GM18870 (cell line): ENCODE results near the gene MYO10.
"Not testable (repeated sequence)": the region's sequence is repeated elsewhere in the genome, so short reads cannot be mapped to it uniquely, and the experiment has no call there.

Experiments used
- ATAC-seq: cut with Tn5 transposase; IDR thresholded peaks from one replicate; pipeline ENCODE4 v1.9.1; 2021; ENCODE audit warnings: moderate library complexity; ENCODE audit not compliant: unreplicated experiment

The MYO10 gene

GRCh38 chr5:16866273-16866672 lies 69.8 kb downstream of the MYO10 start:
- no peak for ATAC-seq

- ATAC-seq = no peak
These were observed 70.9 kb downstream of the MYO10 start for GRCh38 chr5:16865151-16865550.

GRCh38 chr5:16864631-16865131 lies 71.4 kb downstream of the MYO10 start:
- no peak for ATAC-seq

- no peak for ATAC-seq
These were observed 72.6 kb downstream of the MYO10 start for GRCh38 chr5:16863469-16863946.

DNA sequence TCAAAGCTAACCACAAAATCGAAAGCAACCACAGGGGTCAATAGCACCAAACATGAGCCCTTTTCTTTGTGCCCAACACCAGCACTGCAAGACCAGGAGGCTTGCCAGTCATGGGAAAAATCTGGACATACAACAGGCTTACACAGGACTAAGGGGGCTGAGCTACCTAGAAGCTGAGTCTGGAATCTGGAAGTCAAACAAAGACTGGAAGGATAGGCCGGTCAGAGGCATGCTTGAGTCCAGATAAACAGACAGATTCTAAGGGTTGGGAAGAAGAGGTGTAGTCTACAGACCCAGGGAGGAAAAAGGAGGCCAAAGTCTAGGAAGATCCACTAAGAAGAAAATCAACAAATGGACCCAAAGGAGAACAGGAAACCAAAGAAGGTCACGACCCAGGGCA lies 73.3 kb downstream of the MYO10 start:
- ATAC-seq = no peak

DNA sequence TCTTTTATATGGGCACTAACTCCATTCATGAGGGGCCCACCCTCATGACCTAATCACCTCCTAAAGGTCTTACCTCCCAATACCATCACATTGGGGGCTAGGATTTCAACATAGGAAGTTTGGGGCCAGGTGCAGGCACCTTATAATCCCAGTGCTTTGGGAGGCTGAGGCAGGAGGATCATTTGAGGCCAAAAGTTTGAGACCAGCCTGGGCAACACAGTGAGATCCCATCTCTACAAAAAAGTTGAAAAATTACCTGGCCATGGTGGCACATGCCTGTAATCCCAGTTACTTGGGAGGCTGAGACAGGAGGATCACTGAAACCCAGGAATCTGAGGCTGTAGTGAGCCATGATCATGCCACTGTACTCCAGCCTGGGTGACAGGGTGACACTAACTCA lies 76.7 kb downstream of the MYO10 start:
- ATAC-seq = no peak

DNA sequence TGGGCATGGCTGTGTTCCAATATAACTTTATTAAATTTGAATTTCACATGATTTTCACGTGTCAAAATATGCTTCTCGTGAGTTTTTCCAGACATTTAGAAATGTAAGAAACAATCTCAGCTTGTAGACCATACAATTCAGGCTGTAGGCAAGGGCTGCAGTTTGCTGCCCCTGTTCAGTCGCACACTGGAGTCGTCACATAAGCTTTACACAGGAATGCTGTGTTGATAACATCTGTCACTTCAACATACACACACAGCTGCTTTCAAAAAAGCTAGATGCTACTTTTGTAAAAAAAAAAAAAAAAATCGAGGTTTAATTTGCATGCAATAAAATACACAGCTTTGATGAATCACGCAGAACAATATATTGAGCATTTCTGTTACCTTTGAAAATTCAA lies 77.9 kb downstream of the MYO10 start:
- ATAC-seq = no peak

DNA sequence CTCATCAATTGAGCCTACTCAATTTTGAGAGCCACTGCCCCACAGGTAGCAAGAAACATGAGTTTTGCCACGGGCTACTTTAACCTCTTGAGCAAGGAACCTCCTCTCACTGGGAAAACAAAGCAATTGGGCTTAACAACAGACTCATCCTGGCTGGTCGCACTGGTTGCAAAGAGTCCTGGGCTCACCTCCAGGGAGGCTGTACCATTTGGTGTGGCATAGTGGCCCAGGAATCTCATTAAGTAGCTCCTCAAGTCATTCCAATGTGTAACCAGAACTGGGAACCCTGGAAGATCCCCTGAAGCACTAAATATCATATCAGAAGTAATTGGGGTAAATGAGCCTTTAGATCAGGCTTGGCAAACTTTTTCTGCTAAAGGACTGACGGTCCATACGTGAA lies 78.5 kb downstream of the MYO10 start:
- no peak for ATAC-seq

DNA sequence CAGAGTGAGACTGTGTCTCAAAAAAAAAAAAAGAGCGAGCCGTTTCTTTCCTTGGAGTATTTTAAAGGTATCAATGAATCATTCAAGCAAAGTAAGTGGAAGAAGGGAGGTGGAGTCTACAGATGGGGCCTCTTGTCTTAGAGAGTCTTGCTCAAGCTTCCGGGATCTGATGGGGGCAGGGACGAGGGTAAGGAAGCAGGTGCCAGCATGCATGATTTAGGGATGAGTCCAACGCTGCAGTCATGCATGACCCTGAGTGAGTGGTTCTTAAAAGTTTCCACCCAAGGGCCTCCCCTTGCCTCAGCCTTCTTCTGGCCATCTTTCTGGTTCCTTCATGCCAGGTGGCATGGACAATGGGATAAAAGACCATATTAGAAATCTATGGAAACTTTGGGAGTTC lies 79.6 kb downstream of the MYO10 start:
- ATAC-seq = no peak

- ATAC-seq = no peak
These were observed 80.2 kb downstream of the MYO10 start for GRCh38 chr5:16855898-16856297.

DNA sequence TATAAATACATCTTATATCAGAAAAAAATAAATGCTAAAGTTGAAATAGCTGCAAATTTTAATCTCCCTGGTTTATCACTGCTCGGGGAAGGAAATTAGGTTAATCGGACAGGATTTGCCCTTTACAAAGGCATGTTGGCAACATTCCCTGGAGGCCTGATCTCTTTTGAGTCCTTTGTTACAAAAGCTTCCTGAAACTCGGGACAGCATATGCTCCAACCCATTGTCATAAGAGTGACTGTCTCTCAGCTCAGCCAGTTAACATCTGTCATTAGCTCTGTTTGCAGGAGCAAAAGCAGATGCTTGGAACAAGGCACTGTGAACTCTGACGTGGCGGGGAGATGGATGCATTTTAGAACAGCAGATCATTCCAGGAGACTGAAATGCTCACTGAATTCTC lies 80.6 kb downstream of the MYO10 start:
- ATAC-seq = no peak

GRCh38 chr5:16854351-16854750 lies 81.7 kb downstream of the MYO10 start:
- no peak for ATAC-seq

DNA sequence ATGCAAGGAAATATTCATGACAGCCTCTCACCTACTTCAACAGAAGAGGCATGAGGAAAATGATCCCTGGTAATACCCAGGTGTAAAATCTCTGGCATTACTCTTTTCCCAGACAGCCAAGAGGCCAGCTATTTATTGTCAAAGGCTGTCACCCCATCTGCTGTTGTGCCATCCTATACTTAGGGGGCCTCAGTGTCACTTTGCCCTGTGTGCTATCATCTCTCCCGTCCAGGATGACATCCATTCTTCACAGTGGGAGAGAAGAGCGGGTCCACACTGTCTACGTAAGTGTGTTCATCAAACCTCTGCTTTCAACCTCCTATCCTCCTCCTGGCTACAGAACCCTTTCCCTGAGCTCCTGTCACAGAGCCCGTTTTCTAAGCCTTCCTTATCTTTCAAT lies 82.6 kb downstream of the MYO10 start:
- ATAC-seq = no peak

DNA sequence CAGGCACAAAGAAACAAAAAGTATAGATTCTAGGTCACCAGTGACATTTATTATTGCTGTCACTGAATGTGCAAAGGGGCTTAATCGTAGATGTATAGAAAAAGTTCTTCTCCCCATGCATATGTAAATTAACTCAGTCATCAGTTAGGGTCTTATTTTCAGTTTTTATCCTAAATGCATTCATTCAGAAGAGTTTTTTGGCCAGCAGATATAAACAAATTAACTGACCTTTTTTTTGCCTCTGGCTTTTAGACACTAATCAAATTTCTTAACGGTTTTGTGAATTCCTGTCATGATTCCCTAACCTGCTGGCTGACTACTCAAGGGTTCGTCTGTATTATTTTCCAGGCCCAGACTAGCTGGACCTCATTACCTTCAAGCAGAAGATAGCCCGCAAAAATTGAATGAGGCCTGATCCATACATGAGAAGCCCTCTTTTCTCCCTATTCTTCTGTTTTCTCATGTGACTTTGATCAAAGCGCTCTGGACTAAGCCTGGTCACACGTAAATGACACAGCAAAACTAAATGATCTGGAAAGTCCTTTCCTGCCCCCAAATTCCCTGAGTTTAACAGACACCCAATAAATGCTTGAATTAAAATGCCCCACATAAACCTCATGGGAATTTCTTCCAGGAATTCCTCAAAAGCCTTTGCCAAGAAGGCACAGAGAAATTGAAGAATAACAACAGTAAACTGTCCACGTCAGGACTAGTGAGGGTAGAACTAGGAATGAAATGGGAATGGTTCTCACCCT lies 83.7 kb downstream of the MYO10 start:
- no peak for ATAC-seq

GRCh38 chr5:16849775-16850174 lies 86.3 kb downstream of the MYO10 start:
- no peak for ATAC-seq

DNA sequence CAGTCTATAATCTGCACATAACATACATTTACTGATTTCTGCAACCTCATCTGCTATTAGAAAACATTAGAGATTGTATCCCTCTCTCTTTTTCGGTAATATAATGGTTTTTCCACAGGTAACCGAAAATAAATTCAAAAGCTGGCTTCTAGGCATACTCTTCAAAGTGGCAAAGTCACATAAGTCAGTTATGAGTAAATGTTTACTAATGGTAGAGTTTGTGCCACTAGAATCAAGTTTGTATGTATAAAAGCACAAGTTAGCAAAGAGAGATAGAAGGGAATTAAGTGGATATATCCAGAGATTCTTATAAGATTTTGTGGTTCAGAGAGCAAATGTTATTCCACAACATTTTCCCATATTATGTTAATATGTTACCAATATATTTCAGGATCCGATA lies 86.9 kb downstream of the MYO10 start:
- no peak for ATAC-seq

DNA sequence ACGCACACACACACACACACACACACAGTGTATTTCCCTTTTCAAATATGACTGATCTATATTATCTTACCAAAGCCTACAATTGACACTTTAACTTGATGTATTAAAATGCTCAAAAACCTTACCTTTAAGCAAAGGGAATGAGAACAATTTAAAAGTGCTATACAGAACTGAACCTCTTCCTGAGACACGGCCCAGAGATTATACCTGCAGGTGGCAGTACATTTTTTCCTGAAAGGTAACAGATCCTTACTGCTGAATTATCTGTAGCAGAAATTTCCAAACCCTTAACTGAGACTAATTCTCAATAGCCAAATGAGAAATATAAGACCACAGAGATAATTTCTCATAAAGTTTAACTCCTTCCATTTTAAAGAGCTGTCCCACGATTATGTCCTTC lies 91.1 kb downstream of the MYO10 start:
- no peak for ATAC-seq

GRCh38 chr5:16842896-16843295 lies 93.2 kb downstream of the MYO10 start:
- ATAC-seq = no peak

DNA sequence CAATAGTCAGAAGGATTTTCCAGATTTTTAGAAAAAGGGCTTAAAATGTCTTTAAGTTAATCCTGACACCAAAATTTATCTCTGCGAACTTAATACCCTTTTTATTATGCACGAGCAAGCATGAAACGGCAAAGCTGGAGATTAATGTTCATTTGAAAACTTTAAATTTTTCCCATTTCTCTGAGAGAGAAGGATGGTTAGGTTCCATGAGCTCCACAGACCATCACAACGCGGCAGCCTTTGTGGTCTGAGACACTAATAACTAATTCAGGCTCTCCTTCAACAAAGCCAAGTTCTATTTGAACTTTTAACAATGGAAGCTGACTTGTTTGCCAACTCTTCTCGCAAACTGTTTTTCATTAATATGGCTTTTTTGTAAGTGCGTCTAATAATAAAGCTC lies 94.7 kb downstream of the MYO10 start:
- no peak for ATAC-seq

GRCh38 chr5:16837305-16837704 lies 98.8 kb downstream of the MYO10 start:
- no peak for ATAC-seq

GRCh38 chr5:16834029-16834428 lies 102.1 kb downstream of the MYO10 start:
- ATAC-seq = no peak

GRCh38 chr5:16831326-16831725 lies 104.8 kb downstream of the MYO10 start:
- not testable (repeated sequence) for ATAC-seq

DNA sequence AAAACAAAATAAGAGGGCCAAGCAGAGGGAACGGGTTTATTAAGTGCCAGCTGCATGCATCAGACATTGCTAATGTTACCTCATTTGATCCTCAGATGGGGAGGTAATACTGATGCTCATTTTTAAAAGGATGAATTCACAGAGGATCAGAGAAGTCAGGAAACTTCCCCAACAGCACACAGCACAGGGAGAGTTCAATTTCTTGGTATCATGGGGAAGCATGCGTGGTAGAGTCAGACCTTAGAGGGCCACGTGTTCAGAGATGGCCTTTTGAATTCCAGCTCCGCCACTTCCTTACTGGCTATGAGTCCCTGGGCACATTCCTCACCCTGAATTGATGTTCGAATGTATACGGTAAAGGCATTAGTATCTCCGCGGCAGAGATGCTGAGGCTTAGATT lies 108.3 kb downstream of the MYO10 start:
- no peak for ATAC-seq
